IPS-NIHi7 (cell line): Measurements from ENCODE around the gene MDFIC2.
"Not testable (repeated sequence)": the region's sequence is repeated elsewhere in the genome, so short reads cannot be mapped to it uniquely, and the experiment has no call there.

Source experiments
- DNase-seq: peaks from one replicate; pipeline ENCODE4 v3.0.0; 2012; ENCODE audit warnings: mixed read lengths; ENCODE audit errors: extremely low spot score

The MDFIC2 gene

GRCh38 chr3:70256566-70256965, 55.9 kb downstream of the MDFIC2 start:
- DNase-seq, result no peak

GRCh38 chr3:70250492-70250891, 61.9 kb downstream of the MDFIC2 start:
- DNase-seq, result no peak

- DNase-seq, result no peak
Observed at GRCh38 chr3:70249509-70250160, 62.8 kb downstream of the MDFIC2 start.

- no peak for DNase-seq
Observed at GRCh38 chr3:70248856-70249255, 63.6 kb downstream of the MDFIC2 start.

DNA sequence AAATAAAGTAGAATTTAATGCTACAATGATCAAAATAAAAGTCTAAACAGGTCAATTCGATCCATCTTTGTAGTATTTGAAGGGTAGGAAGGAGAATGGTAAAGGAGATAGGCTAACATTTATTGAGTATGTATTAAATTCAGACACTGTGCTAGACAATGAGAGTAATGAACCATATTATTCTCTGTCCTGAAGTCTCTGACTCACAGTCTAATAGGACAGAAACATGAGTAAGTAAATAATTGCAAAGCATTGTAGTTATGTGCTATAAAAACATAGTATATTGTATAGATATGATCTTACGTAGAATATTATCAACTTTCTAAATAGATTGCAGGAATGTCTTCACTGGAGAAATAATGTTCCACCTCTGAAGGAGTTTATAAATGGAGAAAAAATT, 64.5 kb downstream of the MDFIC2 start:
- no peak for DNase-seq

GRCh38 chr3:70245746-70246525, 66.5 kb downstream of the MDFIC2 start:
- DNase-seq, result no peak

DNA sequence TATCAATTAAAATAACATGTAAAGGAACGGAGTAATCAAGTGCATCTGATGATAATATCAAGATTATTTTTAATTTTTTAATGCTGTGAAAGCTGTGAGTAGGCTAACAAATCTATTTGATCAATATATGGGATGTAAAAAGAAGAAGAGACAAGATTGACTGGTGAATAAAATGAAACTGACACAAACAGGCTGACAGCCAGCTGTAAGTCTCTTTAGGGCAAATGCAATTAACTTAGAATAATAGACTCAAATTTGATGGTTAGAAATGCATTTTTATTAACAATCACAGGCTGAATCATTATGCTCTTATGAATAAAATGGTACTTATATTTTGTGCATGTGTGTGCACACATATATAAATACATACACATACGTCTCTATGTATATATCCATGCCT, 68.0 kb downstream of the MDFIC2 start:
- DNase-seq, result no peak

DNA sequence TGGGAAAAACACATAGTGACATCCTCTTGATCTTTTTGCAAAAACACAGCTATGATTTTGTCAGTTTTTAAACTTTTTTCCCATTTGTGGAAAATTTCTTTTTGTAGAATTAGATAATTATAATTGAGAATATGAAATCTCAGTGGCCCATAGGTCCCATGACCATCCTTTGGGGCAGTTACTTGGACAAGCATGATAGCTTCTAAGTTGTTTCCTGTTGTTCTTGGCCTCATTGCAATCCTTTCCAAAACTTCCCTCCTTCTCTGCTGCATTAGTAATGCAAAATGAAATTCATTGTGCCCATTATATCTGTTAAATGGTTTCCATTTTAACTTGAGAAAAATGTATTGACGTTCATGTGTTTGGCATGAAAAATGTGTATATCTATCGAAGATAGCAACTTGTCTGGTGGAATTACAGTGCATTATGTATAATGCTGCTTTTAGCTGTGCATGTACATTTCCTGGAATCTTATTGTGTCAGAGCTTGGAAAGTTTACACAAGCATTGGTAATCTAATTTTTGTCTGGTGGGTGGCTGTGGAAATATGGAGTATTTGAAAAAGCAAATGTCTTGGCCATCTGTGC, 70.0 kb downstream of the MDFIC2 start:
- DNase-seq, result no peak

DNA sequence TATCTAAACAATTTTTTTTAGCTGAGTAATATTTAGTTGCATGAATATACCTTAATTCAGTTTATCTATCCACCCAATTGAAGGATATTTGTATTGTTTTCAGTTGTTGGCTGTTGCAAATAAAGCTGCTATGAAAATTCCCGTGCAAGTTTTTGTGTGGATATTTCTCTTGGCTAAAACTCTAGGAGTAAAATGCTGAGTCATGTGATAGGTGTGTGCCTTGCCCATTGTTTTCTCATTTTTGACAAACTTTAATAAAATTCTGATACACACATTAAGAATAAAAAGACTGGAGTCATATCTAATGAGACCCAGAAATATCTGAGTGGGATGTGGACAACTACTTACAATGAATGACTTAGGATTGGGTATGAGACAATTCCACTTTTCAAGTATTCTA, 78.6 kb downstream of the MDFIC2 start:
- DNase-seq, result no peak

GRCh38 chr3:70233112-70233511, 79.3 kb downstream of the MDFIC2 start:
- no peak for DNase-seq

GRCh38 chr3:70231266-70231701, 81.2 kb downstream of the MDFIC2 start:
- DNase-seq, result no peak

- no peak for DNase-seq
Observed at GRCh38 chr3:70227437-70227836, 85.0 kb downstream of the MDFIC2 start.

DNA sequence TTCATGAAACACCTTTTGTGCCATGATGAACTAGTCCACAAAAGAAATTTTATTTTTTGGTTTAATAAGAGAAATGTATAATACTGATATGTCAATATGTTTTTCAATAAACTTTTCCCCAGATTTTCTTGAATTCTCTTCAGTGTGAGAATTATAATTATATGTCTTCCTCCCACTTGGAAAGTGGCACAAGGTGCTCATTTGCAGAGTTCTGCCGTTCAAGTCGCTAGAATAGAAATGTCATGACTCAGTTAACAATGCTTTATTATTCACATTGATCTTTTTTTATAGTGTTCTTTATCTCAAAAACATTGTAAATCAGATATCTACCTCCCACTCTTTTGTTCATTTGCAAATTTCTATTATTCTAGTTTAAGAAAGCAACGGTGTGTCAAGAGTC, 87.3 kb downstream of the MDFIC2 start:
- DNase-seq, result no peak

DNA sequence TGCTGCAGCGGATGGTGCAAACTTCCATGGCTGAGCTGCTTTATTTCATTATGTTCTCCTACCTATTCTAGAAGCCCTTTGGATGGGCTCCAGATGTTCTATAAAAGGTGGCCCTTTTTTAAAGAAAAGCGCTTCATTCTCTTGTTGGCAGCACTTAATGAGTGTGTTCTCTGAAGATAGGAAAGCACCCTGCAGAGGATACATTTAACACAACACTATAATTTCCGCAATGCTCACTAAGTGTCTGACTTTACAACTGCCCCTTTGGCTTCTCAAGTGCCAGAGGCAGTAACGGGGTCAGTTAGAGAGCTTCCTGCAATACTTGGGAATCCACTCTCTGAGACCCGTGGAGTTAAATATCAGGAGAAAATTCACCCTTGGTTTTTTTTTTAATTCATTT, 88.1 kb downstream of the MDFIC2 start:
- no peak for DNase-seq

GRCh38 chr3:70218471-70218870, 94.0 kb downstream of the MDFIC2 start:
- DNase-seq, result no peak

- DNase-seq, result not testable (repeated sequence)
Observed at GRCh38 chr3:70211274-70211673, 101.2 kb downstream of the MDFIC2 start.

DNA sequence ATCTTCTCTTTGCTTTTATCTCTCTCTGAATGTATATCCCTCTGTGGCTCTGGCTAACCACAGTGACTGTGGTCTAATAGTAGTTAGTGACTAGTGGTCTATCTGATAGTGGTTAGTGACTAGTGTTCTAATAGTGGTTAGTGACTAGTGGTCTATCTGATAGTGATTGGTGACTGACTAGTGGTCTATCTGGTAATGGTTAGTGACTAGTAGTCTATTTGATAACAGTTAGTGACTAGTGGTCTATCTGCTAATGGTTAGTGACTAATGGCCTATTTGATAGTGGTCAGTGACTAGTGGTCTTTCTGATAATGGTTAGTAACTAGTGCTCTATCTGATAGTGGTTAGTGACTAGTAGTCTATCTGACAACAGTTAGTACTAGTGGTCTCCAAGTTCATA, 110.5 kb downstream of the MDFIC2 start:
- no peak for DNase-seq

- DNase-seq, result no peak
Observed at GRCh38 chr3:70189884-70190473, 122.5 kb downstream of the MDFIC2 start.

- no peak for DNase-seq
Observed at GRCh38 chr3:70186221-70186620, 126.2 kb downstream of the MDFIC2 start.

- no peak for DNase-seq
Observed at GRCh38 chr3:70185661-70186060, 126.8 kb downstream of the MDFIC2 start.

- DNase-seq, result no peak
Observed at GRCh38 chr3:70183781-70184504, 128.5 kb downstream of the MDFIC2 start.

DNA sequence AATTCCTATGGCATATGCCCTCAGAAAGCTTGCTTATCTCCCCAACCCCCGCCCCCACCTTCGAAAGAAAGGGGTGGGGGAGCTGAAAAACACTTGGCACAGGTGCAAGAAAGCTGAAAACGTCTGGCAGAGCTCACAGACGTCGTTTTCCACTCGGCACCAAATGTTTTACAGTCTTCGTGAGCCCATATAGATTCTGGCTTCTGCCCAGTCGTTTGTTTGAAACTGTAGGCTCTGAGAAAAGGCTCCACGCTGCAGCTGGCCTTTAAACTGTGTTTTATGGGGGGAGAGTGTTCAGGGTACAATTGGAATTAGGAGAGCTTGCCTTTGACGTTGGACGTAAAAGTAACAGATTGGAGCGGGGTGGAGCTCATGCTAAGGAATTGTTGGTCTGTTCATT, 130.3 kb downstream of the MDFIC2 start:
- no peak for DNase-seq
